SK-N-SH treated with all-trans-retinoic acid at 6 μM for 48 hours (cell line): ENCODE data around the gene NUPR2.

Experiments used
- ATAC-seq: fragments of 200-7000 bp; cut with Tn5 transposase; 3 replicates; pipeline ENCODE4 v1.9.1; 2020; ENCODE audit warnings: mild to moderate bottlenecking, moderate library complexity
- ARNTL ChIP-seq: fragments of 450-650 bp; formaldehyde crosslinking; IDR thresholded peaks from 2 replicates; pipeline ENCODE4 v1.5.0; 2020; ENCODE audit warnings: low read depth, mild to moderate bottlenecking, moderate library complexity, borderline replicate concordance
- BACH2 ChIP-seq: fragments of 250-450 bp; sonication (Bioruptor Pico); IDR thresholded peaks from 2 replicates; pipeline ENCODE4 v1.9.0; 2021; ENCODE audit warnings: mild to moderate bottlenecking, borderline replicate concordance
- CSDC2 ChIP-seq: fragments of 250-450 bp; sonication (Bioruptor Pico); IDR thresholded peaks from 2 replicates; pipeline ENCODE4 v1.5.0; 2020; ENCODE audit warnings: mild to moderate bottlenecking, moderate library complexity
- ESRRG ChIP-seq: fragments of 250-450 bp; sonication (Bioruptor Pico); IDR thresholded peaks from 2 replicates; pipeline ENCODE4 v1.6.1; 2021; ENCODE audit warnings: mild to moderate bottlenecking
- GLIS3 ChIP-seq: fragments of 250-450 bp; sonication (Bioruptor Pico); IDR thresholded peaks from 2 replicates; pipeline ENCODE4 v1.5.0; 2020; ENCODE audit warnings: mild to moderate bottlenecking, moderate library complexity
- ISL1 ChIP-seq: fragments of 250-450 bp; sonication (Bioruptor Pico); IDR thresholded peaks from 2 replicates; pipeline ENCODE4 v2.1.2; 2022; ENCODE audit warnings: mild to moderate bottlenecking, moderate library complexity
- OSR1 ChIP-seq: fragments of 250-450 bp; sonication (Bioruptor Pico); IDR thresholded peaks from 2 replicates; pipeline ENCODE4 v1.8.0; 2022; ENCODE audit warnings: moderate library complexity, mild to moderate bottlenecking, inconsistent platforms
- POU6F1 ChIP-seq: fragments of 250-450 bp; sonication (Bioruptor Pico); IDR thresholded peaks from 2 replicates; pipeline ENCODE4 v1.8.0; 2021; ENCODE audit warnings: low read depth, mild to moderate bottlenecking, moderate library complexity, borderline replicate concordance
- PPARA ChIP-seq: fragments of 250-450 bp; sonication (Bioruptor Pico); IDR thresholded peaks from 2 replicates; pipeline ENCODE4 v1.5.0; 2020; ENCODE audit warnings: mild to moderate bottlenecking, borderline replicate concordance
- RARB ChIP-seq: fragments of 250-450 bp; sonication (Bioruptor Pico); IDR thresholded peaks from 2 replicates; pipeline ENCODE4 v1.8.0; 2021; ENCODE audit warnings: mild to moderate bottlenecking, moderate library complexity
- SNAI2 ChIP-seq: fragments of 250-450 bp; sonication (Bioruptor Pico); IDR thresholded peaks from 2 replicates; pipeline ENCODE4 v1.5.0; 2020; ENCODE audit warnings: mild to moderate bottlenecking, moderate library complexity
- TCF4 ChIP-seq: fragments of 250-450 bp; sonication (Bioruptor Pico); IDR thresholded peaks from 2 replicates; pipeline ENCODE4 v1.8.0; 2021; ENCODE audit warnings: mild to moderate bottlenecking, moderate library complexity, borderline replicate concordance
- TOX ChIP-seq: fragments of 250-450 bp; sonication (Bioruptor Pico); IDR thresholded peaks from 2 replicates; pipeline ENCODE4 v1.8.0; 2021; ENCODE audit warnings: mild to moderate bottlenecking, moderate library complexity, borderline replicate concordance
- TSHZ2 ChIP-seq: fragments of 250-450 bp; sonication (Bioruptor Pico); IDR thresholded peaks from 2 replicates; pipeline ENCODE4 v1.5.0; 2020; ENCODE audit warnings: mild to moderate bottlenecking, moderate library complexity
- ZC3H10 ChIP-seq: fragments of 250-450 bp; sonication (Bioruptor Pico); IDR thresholded peaks from 2 replicates; pipeline ENCODE4 v1.5.1; 2021; ENCODE audit warnings: mild to moderate bottlenecking, moderate library complexity
- ZFP30 ChIP-seq: fragments of 450-650 bp; formaldehyde crosslinking; IDR thresholded peaks from 2 replicates; pipeline ENCODE4 v1.5.0; 2022; ENCODE audit warnings: mild to moderate bottlenecking, moderate library complexity
- ZNF565 ChIP-seq: fragments of 450-650 bp; formaldehyde crosslinking; conservative IDR thresholded peaks from 2 replicates; pipeline ENCODE4 v1.5.0; 2020; ENCODE audit warnings: low read depth, mild to moderate bottlenecking, moderate library complexity
- ZNF70 ChIP-seq: fragments of 450-650 bp; formaldehyde crosslinking; IDR thresholded peaks from 2 replicates; pipeline ENCODE4 v1.5.0; 2020; ENCODE audit warnings: mild to moderate bottlenecking, moderate library complexity
- ZNF8 ChIP-seq: fragments of 450-650 bp; formaldehyde crosslinking; IDR thresholded peaks from 2 replicates; pipeline ENCODE4 v1.5.0; 2020; ENCODE audit warnings: mild to moderate bottlenecking, moderate library complexity
- TF ChIP-seq, protein P1 (sequence below): fragments of 250-450 bp; sonication (Bioruptor Pico); IDR thresholded peaks from 2 replicates; pipeline ENCODE4 v1.5.1; 2020; ENCODE audit warnings: low read depth, mild to moderate bottlenecking, moderate library complexity
- TF ChIP-seq, protein P2 (sequence below): fragments of 250-450 bp; sonication (Bioruptor Pico); IDR thresholded peaks from 2 replicates; pipeline ENCODE4 v1.5.1; 2021; ENCODE audit warnings: mild to moderate bottlenecking, moderate library complexity
- TF ChIP-seq, protein P3 (sequence below): fragments of 250-450 bp; sonication (Bioruptor Pico); IDR thresholded peaks from 2 replicates; pipeline ENCODE4 v1.8.0; 2020; ENCODE audit warnings: mild to moderate bottlenecking, moderate library complexity, borderline replicate concordance

NUPR2 gene

GRCh38 chr7:56087445-56087844, 28.8 kb downstream of the NUPR2 start:
- TF ChIP-seq ZNF8 (CRISPR knock-in tag) (no peak), RARB (CRISPR knock-in tag) (no peak), ISL1 (no peak), GLIS3 (CRISPR knock-in tag) (no peak), ZNF565 (CRISPR knock-in tag) (no peak), ZNF70 (no peak)
- no peak for ATAC-seq

DNA sequence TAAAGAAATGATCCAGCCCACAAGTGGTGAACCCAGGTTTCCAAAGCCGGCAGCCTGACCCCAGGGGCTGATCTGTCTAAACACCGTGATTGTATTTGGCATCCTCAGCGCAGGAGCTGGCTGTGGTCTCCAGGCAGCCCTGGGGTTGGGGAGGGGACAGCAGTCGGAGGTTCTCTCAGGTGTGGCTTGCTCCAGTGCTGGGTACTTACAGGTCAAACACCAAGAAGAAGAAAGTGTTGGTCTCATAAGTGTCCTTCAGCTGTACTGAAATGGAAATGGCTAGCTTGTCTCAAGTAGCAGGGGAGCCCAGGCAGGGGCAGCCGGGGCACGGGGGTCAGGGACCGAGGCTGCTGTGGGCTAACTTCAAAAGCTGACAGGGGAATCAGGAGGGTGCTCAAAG, 29.5 kb downstream of the NUPR2 start:
- TF ChIP-seq POU6F1, result no peak
- TF ChIP-seq GLIS3 (CRISPR knock-in tag), result no peak
- TF ChIP-seq ZNF565 (CRISPR knock-in tag), result no peak
- TF ChIP-seq, protein P1, sequence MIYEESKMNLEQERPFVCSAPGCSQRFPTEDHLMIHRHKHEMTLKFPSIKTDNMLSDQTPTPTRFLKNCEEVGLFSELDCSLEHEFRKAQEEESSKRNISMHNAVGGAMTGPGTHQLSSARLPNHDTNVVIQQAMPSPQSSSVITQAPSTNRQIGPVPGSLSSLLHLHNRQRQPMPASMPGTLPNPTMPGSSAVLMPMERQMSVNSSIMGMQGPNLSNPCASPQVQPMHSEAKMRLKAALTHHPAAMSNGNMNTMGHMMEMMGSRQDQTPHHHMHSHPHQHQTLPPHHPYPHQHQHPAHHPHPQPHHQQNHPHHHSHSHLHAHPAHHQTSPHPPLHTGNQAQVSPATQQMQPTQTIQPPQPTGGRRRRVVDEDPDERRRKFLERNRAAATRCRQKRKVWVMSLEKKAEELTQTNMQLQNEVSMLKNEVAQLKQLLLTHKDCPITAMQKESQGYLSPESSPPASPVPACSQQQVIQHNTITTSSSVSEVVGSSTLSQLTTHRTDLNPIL, result no peak
- no peak for TF ChIP-seq ARNTL
- TF ChIP-seq SNAI2 (CRISPR knock-in tag), result no peak
- no peak for TF ChIP-seq ESRRG (CRISPR knock-in tag)
- TF ChIP-seq ZFP30, result no peak
- TF ChIP-seq OSR1 (CRISPR knock-in tag), result no peak
- ATAC-seq, result no peak

GRCh38 chr7:56083150-56083785, 32.9 kb downstream of the NUPR2 start:
- ATAC-seq, result peak; percentile 55

More at GRCh38 chr7:56083150-56083785, 32.9 kb downstream of the NUPR2 start:
- TF ChIP-seq RARB (CRISPR knock-in tag) (no peak), ZNF8 (CRISPR knock-in tag) (no peak), ISL1 (peak; percentile 47), ZC3H10 (no peak), SNAI2 (CRISPR knock-in tag) (peak; percentile 39; the same call in 1 of the 2 replicates), CSDC2 (CRISPR knock-in tag) (no peak), ZFP30 (no peak), ZNF70 (peak; percentile 22; the same call in 1 of the 2 replicates), OSR1 (CRISPR knock-in tag) (no peak), ARNTL (no peak), ZNF565 (CRISPR knock-in tag) (no peak), TCF4 (peak; percentile 83), ESRRG (CRISPR knock-in tag) (no peak), TSHZ2 (CRISPR knock-in tag) (no peak), TOX (no peak), PPARA (CRISPR knock-in tag) (no peak), BACH2 (CRISPR knock-in tag) (no peak)
- TF ChIP-seq, protein P2, sequence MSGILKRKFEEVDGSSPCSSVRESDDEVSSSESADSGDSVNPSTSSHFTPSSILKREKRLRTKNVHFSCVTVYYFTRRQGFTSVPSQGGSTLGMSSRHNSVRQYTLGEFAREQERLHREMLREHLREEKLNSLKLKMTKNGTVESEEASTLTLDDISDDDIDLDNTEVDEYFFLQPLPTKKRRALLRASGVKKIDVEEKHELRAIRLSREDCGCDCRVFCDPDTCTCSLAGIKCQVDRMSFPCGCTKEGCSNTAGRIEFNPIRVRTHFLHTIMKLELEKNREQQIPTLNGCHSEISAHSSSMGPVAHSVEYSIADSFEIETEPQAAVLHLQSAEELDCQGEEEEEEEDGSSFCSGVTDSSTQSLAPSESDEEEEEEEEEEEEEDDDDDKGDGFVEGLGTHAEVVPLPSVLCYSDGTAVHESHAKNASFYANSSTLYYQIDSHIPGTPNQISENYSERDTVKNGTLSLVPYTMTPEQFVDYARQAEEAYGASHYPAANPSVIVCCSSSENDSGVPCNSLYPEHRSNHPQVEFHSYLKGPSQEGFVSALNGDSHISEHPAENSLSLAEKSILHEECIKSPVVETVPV (CRISPR knock-in tag), result no peak
- TF ChIP-seq, protein P3, sequence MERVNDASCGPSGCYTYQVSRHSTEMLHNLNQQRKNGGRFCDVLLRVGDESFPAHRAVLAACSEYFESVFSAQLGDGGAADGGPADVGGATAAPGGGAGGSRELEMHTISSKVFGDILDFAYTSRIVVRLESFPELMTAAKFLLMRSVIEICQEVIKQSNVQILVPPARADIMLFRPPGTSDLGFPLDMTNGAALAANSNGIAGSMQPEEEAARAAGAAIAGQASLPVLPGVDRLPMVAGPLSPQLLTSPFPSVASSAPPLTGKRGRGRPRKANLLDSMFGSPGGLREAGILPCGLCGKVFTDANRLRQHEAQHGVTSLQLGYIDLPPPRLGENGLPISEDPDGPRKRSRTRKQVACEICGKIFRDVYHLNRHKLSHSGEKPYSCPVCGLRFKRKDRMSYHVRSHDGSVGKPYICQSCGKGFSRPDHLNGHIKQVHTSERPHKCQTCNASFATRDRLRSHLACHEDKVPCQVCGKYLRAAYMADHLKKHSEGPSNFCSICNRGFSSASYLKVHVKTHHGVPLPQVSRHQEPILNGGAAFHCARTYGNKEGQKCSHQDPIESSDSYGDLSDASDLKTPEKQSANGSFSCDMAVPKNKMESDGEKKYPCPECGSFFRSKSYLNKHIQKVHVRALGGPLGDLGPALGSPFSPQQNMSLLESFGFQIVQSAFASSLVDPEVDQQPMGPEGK (CRISPR knock-in tag), result no peak
- TF ChIP-seq, protein P1, result no peak
